ENCODE data around the gene SETSIP. TPM values are rescaled to one million over a fixed set of nuclear protein-coding genes. Genes with fewer than 3 reads are reported as not detected.

SETSIP gene
- total and polyA plus RNA-seq, 8 donors, result not detected

- no peak overlapping the region for H3K4me3 ChIP-seq
- no peak overlapping the region for H3K27ac ChIP-seq
- no peak for ATAC-seq
- no peaks in the 10 kb centered on the region for H3K9me3 ChIP-seq
- intact Hi-C loops (cut with DNase I), result no loop called here
- no peak for FAIRE-seq
- TF ChIP-seq CTCF (IDR thresholded peaks at IDR 0.05), result no peak
- no peak for DNase-seq
- 62 to 70% methylated on average over 5 of the region's 5 CpGs for WGBS, 2 donors
- H3K4me1 ChIP-seq, result no peaks in the 10 kb centered on the region
- no peaks in the 10 kb centered on the region for H3K27me3 ChIP-seq
- H3K36me3 ChIP-seq, result no peaks in the 10 kb centered on the region
These were observed 31.6 kb downstream of the SETSIP start for GRCh38 chr1:92043621-92044020.

DNA sequence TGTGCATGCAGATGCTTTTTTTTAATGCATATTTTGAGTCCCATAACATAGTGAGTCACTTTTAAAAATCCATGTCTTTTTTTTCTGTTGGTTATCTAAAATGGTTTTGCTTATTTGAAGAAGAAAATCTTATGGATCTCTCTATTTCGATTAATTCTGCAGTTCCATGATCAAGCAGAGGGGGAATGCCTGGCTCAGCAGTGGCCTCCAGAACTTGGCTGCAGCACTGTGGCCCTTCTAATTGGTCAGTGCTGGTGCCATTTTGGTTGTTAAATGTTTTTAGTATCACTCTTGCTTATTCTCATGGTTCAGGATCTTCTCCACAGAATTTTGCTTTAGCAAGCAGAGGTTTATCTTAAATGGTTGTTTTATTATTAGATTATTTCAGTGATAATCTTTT, 34.2 kb downstream of the SETSIP start:
- Histone ChIP-seq H3K27ac (no peak overlapping the region), H3K36me3 (no peaks in the 10 kb centered on the region), H3K4me3 (no peak overlapping the region), H3K4me1 (no peaks in the 10 kb centered on the region), H3K27me3 (no peaks in the 10 kb centered on the region), H3K9me3 (no peaks in the 10 kb centered on the region)
- ATAC-seq, result no peak
- no peak for DNase-seq
- intact Hi-C loops (cut with DNase I), result no loop called here
- WGBS, 2 donors, result 67 to 83% methylated on average over 1 of the region's 1 CpG
- TF ChIP-seq CTCF (IDR thresholded peaks at IDR 0.05), result no peak
- FAIRE-seq, result no peak

GRCh38 chr1:92038695-92039346, 36.4 kb downstream of the SETSIP start:
- no peaks in the 10 kb centered on the region for H3K9me3 ChIP-seq
- no peaks in the 10 kb centered on the region for H3K36me3 ChIP-seq
- FAIRE-seq (no peak), DNase-seq (no peak), ATAC-seq (no peak)
- TF ChIP-seq CTCF (IDR thresholded peaks at IDR 0.05), result no peak
- H3K4me3 ChIP-seq, result no peak overlapping the region
- intact Hi-C loops (cut with DNase I), result no loop called here
- H3K4me1 ChIP-seq, result no peaks in the 10 kb centered on the region
- 77 to 86% methylated on average over 2 of the region's 2 CpGs for WGBS, 2 donors
- H3K27ac ChIP-seq, result no peak overlapping the region
- peaks cover 0 to 6% (median 0%) of the 10 kb centered on the region in 4 donors for H3K27me3 ChIP-seq

GRCh38 chr1:92037400-92037799, 37.8 kb downstream of the SETSIP start:
- no peak overlapping the region for H3K4me3 ChIP-seq
- ATAC-seq, result no peak
- WGBS, 2 donors, result 75 to 81% methylated on average over 6 of the region's 6 CpGs
- no peak for FAIRE-seq
- no peaks in the 10 kb centered on the region for H3K9me3 ChIP-seq
- peaks cover 0 to 6% (median 0%) of the 10 kb centered on the region in 4 donors for H3K27me3 ChIP-seq
- no peaks in the 10 kb centered on the region for H3K4me1 ChIP-seq
- intact Hi-C loops (cut with DNase I), result no loop called here
- DNase-seq, result no peak
- TF ChIP-seq CTCF (IDR thresholded peaks at IDR 0.05), result no peak
- H3K36me3 ChIP-seq, result no peaks in the 10 kb centered on the region
- H3K27ac ChIP-seq, result no peak overlapping the region

DNA sequence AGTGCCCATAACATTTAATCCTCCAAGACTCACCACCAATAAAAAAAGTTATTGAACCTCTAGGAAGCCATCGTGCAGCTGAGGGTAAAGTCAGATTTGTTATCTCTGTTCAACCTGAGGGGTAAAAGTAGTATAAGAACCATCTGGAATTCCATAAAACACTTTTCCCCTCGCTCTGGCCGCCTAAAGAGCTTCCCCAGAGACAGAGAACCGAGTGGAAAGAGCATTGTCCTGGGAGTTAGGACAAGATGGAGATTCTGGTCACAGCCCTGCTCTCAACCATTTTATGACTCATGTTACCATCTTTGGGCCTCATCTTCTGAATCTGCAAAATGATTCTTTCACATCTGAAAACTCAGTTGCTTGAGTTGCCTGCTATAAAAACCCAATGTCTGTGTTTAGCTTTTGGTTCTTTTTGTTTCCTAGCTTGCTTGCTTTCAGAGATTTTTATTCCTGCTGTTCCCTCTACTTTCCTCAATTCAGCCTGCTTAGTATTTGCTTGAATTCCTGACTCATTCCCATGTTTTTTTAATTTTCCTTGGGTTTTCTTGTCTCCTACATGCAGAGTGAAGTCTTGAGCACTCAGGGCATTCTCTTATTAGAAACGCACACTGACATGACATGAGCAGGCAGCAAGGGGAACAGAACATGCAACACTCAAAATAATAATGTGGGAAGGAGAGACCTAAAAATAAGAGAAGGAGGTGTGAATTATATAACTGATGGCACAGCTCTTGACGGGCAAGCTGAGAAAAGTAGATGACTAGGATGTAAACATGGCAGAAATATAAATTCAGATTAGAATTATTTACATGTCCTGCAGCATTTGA, 43.7 kb downstream of the SETSIP start:
- no peak overlapping the region for H3K4me3 ChIP-seq
- 79 to 81% methylated on average over 6 of the region's 6 CpGs for WGBS, 2 donors
- peaks cover 0 to 6% (median 0%) of the 10 kb centered on the region in 4 donors for H3K27me3 ChIP-seq
- no peak for TF ChIP-seq CTCF (IDR thresholded peaks at IDR 0.05)
- no peak for DNase-seq
- no peak overlapping the region for H3K27ac ChIP-seq
- intact Hi-C loops (cut with DNase I), result no loop called here
- no peaks in the 10 kb centered on the region for H3K4me1 ChIP-seq
- no peaks in the 10 kb centered on the region for H3K9me3 ChIP-seq
- no peak for FAIRE-seq
- no peaks in the 10 kb centered on the region for H3K36me3 ChIP-seq
- ATAC-seq, result no peak

All from pancreas (tissue), 10 donors.